Ammon's horn (tissue), 1 donor: ENCODE data around the gene ACADS.

Experiments used
- DNase-seq: peaks from one replicate; pipeline ENCODE4 v3.0.0-alpha.2; 2016; ENCODE audit warnings: low spot score

ACADS gene

DNA sequence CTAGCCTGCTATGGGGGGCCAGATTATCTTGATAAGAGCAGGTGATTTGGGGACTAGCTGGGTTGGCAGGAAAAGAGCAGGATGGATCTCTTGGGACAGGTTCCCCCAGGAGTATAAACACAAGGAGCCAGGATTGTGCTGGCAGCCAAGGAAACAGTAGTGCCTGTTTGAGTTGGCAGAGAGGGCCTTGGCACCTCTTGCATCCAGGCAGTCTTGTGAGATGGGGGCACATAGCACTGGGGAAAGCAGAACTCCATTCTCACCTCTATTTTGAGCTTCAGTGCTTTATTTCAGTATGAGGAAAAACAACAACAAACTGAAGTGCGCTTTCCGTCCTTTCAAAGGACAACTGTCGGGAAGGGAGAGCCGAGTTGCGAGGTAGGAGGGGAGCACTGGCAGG lies 24.7 kb upstream of the ACADS start:
- no peak for DNase-seq

DNA sequence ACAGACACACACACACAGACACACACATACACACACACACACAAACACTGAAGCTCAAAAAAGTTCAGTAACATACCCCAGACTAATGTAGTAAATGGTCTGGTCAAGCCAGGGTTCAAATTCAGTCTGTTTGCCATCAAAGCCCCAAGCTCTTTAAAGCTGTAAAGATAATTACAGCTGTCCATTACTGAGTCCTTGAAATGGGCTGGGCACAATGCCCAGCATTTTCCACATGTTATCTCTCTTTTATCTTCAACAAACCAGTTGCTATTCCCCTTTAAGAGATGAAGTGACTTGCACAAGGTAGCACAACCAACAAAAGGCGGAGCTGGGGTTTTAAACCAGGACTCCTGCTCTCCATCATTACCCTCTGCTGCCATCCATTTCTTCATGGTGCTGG lies 23.0 kb upstream of the ACADS start:
- DNase-seq = no peak

DNA sequence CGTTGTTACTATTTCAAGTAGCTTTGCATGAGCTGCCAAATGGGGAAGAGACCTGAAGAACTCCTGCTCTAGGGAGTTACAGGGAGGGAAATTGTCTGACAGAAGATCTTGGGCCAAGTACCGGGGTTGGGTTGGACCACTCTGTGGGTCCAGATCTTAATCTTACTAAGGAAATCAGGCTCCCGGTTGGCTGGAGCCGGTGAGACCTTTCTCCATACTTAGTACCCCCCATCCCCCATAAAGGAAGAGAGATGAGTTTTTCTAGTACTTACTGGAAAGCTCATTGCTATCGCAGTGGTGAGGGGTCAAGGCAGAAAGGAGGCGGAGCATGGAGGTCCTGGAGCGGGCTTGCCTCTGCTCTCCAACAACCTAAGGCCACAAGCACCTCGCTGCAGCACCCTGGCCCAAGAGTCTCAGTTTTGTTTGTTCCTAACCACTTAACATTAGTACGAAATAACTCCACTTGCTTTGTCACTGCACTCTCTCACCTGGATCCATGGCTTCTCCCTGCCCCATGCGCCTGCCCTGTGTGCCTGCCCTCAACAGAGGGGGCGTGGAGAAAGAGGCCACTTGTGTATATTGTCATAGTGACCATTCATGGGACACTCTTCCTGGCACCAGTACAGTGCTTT lies 22.2 kb upstream of the ACADS start:
- no peak for DNase-seq

DNA sequence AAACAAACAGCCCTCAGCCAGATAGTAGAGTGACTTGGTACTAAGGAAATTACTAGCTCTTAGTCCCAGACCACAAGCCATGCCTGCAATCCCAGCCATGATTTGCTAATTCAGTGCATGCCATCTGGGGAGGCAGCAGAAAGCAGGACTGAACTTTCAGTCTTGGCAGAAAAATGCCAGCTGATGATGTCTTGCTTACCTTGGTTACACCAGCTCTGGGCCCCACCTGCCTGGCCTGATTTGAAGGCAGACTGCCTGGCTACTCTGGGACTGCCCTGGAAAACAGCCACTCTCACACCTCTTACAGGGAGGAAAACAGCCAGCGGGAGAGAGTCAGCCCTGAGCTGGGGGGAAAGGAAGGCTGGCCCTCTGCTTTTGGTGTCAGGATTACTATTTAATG lies 20.0 kb upstream of the ACADS start:
- DNase-seq = no peak

DNA sequence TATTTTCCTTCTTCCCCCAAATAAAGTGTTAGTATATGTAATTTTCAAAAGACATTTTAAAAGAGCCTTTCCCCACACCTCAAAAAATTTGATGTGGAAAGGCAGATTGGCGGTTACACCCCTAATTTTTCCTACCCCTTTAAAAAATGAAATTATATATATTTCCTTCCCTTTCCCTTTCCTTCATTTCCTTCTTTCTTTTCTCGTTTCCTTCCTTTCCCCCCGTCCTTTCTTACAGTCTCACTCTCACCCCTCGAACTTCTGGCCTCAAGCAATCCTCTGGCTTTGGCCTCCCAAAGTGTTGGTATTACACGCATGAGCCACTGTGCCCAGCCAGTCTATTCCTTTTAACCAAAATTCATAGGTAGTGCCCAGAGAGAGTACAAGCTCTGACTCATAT lies 19.6 kb upstream of the ACADS start:
- DNase-seq = no peak

DNA sequence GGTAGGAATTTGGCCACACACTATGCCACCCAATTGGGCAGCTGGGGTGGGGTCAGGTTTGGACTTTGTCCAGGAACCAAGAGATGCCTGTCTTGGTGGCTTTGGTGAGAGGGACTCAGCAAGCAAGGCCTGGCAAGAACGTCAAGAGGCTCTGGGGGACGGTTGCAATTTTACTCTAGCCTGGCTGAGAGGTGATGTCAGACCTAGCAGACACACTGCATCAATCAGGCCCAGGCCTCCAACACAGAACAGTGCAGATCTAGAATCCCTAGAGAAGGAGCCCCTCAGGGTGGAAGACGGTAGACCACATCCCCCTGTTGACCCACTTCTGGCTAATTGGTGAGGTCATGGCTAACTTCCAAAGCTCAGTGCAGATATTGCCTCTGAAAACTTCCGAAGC lies 17.0 kb upstream of the ACADS start:
- DNase-seq = no peak

DNA sequence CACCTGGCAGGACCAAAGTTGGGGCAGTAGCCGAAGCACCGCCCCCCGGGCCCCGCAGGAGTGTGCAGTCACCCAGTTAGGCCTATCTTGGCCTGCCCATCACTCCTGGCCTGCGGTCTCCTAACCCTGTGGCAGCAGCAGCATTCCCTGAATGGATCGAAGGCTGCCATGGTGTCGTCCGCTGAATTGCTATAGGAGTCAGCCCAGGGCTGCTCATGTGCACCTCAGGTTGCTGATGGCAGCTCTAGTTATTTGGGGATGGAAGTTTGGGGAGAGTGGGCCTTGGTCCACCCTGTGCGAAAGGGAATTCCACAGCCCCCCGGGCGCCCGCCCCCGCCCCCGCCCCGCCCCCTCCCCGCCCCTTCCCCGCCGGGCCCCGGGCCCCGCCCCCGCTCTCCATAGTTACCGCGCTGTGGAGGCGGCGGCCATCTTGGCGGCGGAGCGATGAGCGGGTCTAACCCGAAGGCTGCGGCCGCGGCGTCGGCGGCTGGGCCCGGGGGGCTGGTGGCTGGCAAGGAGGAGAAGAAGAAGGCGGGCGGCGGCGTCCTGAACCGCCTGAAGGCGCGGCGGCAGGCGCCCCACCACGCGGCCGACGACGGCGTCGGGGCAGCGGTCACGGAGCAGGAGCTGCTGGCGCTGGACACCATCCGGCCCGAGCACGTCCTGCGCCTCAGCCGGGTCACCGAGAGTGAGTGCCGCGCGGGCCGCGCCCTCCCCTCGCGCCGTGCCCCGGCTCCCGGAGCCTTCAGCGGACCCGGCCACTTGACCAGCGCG lies 15.4 kb upstream of the ACADS start, which contains the start of gene UNC119B:
TSS of gene UNC119B (plus strand) at position 428 of the 774 bp plus-strand sequence. CDS start at position 445, 17 bp downstream.
- peak; percentile 74 for DNase-seq

DNA sequence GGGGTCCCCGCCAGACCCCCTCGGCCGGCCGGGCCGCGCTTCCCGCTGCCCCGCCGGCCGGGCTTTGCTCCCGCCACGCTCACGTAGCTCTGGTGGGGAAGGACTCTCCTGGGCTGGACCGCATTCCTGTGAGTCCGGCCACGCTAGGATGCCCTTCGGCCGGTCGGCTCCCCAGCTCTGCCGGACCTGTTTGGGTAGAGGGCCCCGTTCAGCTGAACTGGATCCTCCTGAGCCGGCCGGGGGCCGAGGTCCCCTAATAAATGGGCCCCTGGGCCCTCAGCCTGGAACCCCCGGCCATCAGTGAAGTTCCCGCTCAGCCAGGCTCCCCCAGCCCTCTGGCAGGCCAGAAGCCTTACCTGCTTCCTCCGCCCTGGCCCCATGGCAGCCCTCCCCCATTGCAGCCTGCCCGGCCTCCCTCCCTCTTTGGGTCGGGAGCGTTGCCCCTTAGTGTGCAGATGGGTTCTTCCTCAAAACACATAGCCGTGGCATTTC lies 14.8 kb upstream of the ACADS start:
- DNase-seq = no peak

DNA sequence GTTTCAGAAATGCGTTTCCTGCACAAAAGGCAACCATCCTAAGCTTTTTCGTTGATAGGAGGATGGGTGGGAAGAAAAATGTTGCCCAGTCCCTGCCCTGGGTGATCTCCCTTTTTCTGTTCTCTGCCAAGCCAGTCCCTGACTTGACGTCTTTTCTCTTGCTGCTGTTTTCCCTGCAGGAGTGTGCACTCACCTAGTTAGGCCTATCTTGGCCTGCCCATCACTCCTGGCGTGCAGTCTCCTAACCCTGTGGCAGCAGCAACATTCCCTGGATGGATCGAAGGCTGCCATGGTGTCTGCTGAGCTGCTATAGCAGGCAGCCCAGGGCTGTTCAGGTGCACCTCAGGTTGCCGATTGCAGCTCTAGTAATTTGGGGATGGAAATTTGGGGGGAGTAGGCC lies 14.2 kb upstream of the ACADS start:
- DNase-seq = no peak

DNA sequence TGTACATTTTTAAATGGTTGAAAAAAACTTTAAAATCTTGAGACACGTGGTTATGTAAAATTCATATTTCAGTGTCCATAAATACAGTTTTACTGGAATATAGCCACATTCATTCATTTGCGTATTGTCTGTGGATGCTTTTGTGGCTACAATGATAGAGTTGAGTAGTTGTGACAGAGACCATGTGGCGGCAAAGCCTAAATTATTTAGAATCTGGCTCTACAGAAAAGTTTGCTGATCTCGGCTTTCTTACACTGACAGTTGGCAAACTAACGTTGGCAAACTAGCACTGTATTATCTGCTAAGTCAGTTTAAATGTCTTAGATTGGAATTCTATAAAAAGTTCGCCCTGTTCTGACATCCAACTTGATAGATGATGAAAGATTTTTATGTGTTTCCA lies 13.0 kb upstream of the ACADS start:
- DNase-seq = no peak

DNA sequence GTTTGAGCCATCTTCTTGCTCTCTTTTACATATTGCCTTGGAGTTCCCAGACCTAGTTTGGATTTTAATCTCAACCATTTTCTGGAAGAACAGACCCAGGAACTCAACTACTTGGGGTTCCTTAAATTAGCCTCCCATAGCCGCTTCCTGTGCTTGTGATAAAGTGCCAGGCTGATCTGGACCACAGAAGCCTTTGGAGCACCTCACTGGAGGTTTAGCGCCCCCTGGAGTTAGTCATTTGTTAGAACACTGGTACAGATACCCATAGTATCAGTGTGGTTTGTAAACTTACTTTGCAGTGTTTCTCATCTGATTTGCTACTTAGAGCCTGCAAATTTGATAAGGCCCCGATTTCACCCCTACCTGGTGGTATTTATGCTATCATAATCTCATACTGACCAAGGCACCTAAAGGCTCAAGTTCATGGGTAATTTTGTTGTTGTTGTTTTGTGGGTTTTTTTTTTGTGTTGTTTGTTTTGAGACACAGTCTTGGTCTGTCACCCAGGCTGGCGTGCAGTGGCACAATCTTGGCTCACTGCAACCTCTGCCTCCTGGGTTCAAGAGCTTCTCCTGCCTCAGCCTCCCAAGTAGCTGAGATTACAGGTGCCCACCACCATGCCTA lies 11.7 kb upstream of the ACADS start:
- peak; percentile 90 for DNase-seq

DNA sequence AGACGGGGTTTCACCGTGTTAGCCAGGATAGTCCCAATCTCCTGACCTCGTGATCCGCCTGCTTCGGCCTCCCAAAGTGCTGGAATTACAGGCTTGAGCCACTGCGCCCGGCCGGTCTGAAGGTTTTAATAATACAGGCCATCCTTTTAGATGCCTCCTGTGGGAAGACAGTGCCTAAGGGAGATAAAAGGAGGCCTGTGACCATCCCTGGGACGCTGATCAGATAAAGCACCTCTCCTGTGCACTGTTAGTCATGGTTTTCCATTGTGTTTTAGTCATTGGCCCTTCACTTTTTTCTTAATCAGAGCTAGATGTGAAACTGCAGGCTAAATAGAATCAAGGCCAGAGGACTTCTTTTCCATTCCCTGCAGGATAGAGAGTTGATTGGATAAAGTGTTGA lies 7.6 kb upstream of the ACADS start:
- DNase-seq = no peak

DNA sequence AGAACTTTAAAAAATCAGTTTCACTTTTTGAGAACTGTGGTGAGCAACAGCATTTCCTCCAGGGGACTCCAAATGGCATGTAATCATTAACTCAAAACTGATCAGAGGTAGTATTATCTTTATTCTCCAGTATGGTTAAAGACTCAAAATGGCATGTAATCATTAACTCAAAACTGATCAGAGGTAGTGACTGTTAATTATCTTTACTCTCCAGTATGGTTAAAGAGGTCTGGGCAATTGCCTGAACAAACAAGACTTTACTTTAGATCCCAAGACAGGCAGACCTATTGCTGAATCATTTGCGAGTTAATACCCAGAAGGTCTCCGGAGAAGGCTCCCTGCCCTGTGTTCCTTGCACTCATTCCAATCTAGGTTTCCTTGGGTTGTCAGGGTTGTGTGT lies 6.6 kb upstream of the ACADS start:
- DNase-seq = no peak

DNA sequence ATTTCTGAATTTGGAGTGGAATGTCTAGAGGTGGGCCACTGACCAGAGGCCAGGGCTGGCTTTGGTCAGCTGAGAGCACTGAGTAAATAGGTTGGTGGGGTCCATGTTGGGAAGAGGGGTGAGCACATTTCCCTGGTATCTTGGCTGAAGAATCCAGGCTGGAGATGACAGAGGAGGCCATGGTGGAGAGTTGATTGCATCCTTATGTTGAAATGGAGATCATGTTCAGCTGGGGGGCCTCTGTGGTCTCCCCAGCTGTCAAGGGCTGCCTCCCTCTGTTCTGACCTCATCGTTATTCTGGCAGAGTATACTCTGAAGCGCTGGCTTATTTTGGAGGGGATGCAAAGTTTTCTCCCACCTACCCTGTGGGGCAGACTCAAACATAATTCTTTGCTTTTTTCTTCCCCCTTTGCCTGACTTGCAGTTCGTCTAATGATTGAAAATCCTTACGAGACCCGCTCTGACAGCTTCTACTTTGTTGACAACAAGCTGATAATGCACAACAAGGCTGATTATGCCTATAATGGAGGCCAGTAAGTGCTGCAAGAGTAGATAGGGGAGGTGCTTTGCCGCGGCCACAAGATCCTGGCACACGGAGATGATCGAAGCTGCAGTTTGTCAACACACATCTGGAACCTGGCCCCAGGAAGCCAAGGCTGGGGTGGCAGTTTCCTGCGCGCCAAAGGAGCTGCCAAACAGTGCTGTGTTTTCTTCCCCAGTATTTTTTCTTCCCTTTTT lies 6.0 kb upstream of the ACADS start:
- DNase-seq = no peak

DNA sequence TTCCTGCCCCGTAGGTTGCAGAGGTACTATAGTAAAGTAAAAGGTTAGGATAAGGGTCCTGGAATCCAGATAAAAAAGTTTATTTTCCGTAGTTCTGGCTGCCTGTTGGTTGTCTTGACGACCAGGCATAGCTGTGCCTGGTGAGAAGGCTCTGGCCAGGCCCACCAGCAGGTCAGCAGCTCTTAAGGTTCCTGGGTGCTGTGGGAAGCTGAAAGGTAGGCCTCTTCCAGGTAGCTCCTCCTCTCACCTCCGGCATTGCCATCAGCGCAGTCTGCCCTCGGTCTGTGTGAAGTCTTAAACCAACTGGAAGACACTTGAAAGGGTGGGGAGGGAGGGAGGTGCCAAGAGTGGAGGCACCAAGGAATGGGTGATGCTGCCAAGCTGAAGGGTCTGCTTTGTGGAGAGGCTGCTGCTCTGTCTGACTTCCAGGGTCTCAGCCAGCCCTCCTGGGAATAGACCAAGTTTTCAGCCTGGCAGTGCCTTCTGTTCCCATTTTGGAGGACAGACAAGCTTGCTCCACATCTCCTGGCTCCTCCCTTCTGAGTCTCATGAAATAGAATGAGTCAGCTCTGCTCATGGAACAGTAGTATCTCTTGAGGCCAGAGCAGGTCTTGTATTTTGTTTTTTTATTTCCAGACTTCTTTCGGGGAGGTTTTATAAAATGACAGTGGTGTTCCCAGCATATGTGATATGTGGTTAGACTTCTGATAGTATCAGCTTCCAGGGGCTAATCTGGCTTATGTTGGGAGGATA lies 5.2 kb upstream of the ACADS start:
- peak; percentile 81 for DNase-seq

DNA sequence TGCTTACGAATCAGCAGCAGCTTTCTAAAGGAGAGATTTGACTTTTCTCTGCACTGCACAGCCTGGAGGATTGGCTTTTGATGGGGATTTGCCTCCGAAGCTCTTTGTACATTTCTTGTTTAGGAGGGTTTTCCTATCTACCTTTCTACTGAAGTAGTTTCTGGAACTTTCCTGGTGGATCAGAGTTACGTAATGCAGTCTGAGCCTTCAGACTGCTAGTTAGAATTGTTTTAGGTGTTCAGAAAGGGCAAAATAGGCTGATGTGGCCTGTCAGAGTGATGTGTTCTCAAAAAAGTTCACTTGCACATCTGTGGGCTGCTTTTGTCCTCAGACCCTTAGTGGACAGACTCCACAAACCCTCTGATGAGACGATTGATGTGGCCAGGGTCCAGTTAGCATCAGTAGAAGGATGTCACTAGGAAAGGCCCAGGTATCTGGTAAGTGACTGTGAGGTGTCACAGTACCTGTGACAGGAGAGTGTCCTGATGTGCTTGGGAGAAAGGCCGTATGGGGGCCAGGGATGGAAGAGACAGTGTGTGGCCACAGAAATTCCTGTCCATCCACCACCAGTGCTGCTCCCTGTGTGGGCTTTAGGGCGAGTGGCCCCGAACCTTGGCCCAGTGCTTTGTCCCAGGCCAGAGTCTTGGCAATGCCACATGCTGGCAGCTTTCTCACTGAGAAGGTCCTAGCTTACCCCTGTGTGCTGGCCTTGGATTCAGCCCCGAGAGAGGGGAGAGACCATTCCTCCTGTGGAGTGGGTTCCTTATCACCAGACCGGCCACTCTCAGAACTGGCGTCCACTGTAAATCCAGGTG lies 4.4 kb upstream of the ACADS start:
- DNase-seq = no peak

DNA sequence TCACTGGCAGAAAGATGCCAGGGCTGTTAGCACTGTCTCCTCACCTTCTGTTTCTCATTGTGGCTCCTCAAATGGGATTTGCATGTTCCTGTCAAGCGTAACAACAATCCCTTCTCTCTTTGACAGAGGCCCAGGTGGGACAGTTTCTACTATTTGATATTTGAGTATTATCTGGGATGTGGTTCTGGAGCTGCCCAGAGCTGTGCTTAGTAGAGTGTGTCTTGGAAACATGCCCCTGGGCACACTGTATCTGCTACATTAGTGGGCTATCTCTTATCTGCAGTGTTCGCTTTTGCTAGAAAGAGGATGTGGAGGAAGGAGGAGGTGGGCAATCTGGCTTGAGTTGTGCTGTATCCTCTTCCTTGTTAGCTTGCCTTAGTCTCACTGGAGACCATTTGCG lies 3.8 kb upstream of the ACADS start:
- no peak for DNase-seq

DNA sequence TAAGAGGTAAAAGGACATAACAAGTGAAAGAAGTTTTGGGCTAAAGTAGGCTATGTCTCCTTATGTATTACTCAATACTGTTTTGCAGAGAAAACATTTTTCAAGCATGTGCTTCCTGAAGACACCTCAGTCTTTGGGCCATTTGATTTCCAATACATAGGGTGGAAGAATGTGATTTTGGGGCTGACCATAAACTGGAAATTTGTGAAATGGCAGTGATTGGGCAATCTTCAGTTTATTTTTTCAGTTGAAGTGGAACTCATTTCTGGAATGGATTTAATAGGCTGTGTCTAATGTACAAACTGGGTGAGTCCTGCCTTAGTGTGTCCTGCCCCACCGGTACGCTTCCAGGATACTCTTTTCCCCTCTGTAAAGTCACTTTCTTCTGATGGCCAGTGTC lies 2.8 kb upstream of the ACADS start:
- DNase-seq = no peak

DNA sequence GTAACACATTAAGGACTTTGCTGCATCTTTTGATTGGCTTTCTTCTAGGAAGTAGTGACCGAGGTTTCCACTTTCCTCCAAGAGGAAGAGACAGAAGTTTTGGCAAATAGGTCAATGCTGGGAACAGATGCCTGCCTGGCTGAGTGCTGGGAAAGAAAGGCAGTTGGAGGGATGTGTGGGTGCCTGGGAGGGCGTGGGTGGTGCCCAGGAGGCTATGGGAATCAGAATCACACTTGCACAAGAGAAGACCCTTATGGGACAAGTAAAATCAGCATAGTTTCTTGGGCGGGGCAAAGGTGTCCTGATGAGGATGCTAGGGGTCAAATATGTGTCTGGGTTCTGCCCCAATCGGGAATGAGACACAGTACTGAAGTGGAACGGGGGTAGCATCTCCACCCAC lies 906 bp upstream of the ACADS start:
- no peak for DNase-seq

DNA sequence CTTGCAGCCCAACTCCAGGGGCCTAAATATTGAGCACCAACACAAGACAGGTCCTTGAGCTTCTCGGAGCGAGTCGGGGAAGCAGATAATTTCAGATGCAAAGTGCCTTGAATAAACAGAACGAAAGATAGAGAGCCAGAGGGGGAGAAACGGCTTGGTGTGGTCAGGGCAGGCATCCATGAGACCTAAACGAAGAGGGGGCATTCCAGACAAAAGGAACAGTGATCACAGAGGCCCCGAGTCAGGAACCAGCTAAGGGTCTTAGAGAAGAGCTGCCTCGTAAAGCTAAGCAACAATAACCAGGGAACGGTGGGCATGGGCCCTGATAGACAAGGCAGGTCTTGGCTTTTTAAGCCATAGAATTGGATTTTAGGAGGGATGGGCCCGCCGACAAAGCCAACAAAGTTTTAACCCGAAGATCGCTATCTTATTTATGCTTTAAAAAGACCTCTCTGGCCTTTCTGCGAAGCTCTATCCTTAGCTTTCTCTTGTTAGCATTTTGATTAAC lies 421 bp upstream of the ACADS start:
- no peak for DNase-seq

DNA sequence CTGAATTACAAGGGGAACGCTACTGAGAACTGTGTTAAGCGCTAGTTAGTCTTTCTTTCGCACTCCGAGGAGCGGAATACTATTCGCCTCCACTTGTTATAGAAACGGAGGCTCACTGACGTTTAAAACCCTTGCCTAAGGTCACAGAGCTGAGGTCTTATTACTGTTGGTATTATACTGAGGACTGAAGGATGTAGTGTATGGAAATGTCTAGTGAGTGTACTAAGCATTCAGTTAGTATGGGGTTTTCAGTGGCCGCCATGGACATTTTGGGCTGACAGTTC lies 826 bp downstream of the ACADS start:
- DNase-seq = no peak
